H9 (cell line): Measurements from ENCODE around the gene NBEA. TPM values are rescaled to one million over a fixed set of nuclear protein-coding genes. Genes with fewer than 3 reads are reported as not detected.
A peak's percentile ranks its signal among the peaks of the same experiment; 100 is the strongest.

Source experiments
- DNase-seq: peaks from one replicate; pipeline ENCODE4 v3.0.0-alpha.2; 2017
- H2AFZ ChIP-seq: one replicate; pipeline ENCODE4 v1.6.1; 2013; ENCODE audit warnings: mild to moderate bottlenecking, low read length, control low read depth, moderate library complexity
- H2AK5ac ChIP-seq: 2 replicates; pipeline ENCODE4 v1.6.1; 2013; ENCODE audit warnings: low read length, control low read depth, mixed read lengths; ENCODE audit not compliant: insufficient read length
- H2BK120ac ChIP-seq: one replicate; pipeline ENCODE4 v1.6.1; 2013; ENCODE audit warnings: low read depth, mild to moderate bottlenecking, low read length, control low read depth, inconsistent platforms; ENCODE audit not compliant: poor library complexity, severe bottlenecking
- H2BK12ac ChIP-seq: 2 replicates; pipeline ENCODE4 v1.6.1; 2013; ENCODE audit warnings: low read length, control low read depth, mixed read lengths, low read depth; ENCODE audit not compliant: insufficient read length
- H2BK15ac ChIP-seq: 2 replicates; pipeline ENCODE4 v1.6.1; 2013; ENCODE audit warnings: low read depth, low read length, control low read depth
- H2BK20ac ChIP-seq: one replicate; pipeline ENCODE4 v1.6.1; 2013; ENCODE audit warnings: low read depth, mild to moderate bottlenecking, low read length, control low read depth, inconsistent platforms; ENCODE audit not compliant: poor library complexity, severe bottlenecking
- H2BK5ac ChIP-seq: 2 replicates; pipeline ENCODE4 v1.6.1; 2013; ENCODE audit warnings: low read length, control low read depth, mixed read lengths; ENCODE audit not compliant: insufficient read length
- H3K14ac ChIP-seq: 2 replicates; pipeline ENCODE4 v1.6.1; 2013; ENCODE audit warnings: low read length, control low read depth; ENCODE audit not compliant: insufficient read depth
- H3K18ac ChIP-seq: 2 replicates; pipeline ENCODE4 v1.6.1; 2013; ENCODE audit warnings: low read depth, mild to moderate bottlenecking, mixed read lengths, low read length, control low read depth; ENCODE audit not compliant: insufficient read length
- H3K23ac ChIP-seq: 2 replicates; pipeline ENCODE4 v1.6.1; 2013; ENCODE audit warnings: low read length, control low read depth, mixed read lengths, low read depth; ENCODE audit not compliant: insufficient read length
- H3K23me2 ChIP-seq: 2 replicates; pipeline ENCODE4 v1.6.1; 2013; ENCODE audit warnings: low read depth, mild to moderate bottlenecking, mixed read lengths, low read length, control low read depth; ENCODE audit not compliant: insufficient read length, poor library complexity, severe bottlenecking
- H3K27ac ChIP-seq: 2 replicates; pipeline ENCODE4 v1.5.1; 2013; ENCODE audit warnings: low read length, control low read depth, mixed read lengths, low read depth; ENCODE audit not compliant: insufficient read length
- H3K27me3 ChIP-seq: 2 replicates; pipeline ENCODE4 v1.6.1; 2013; ENCODE audit warnings: low read length, control low read depth, inconsistent platforms; ENCODE audit not compliant: insufficient read depth
- H3K4ac ChIP-seq: 2 replicates; pipeline ENCODE4 v1.6.1; 2013; ENCODE audit warnings: low read depth, mild to moderate bottlenecking, control low read depth, inconsistent platforms, low read length, moderate library complexity
- H3K4me1 ChIP-seq: 2 replicates; pipeline ENCODE4 v1.6.1; 2013; ENCODE audit warnings: low read length, control low read depth, inconsistent platforms; ENCODE audit not compliant: insufficient read depth
- H3K4me2 ChIP-seq: 2 replicates; pipeline ENCODE4 v1.6.1; 2013; ENCODE audit warnings: low read length, control low read depth, mixed read lengths; ENCODE audit not compliant: insufficient read length, insufficient read depth
- H3K56ac ChIP-seq: 2 replicates; pipeline ENCODE4 v1.6.1; 2013; ENCODE audit warnings: low read depth, mild to moderate bottlenecking, mixed read lengths, low read length, control low read depth; ENCODE audit not compliant: insufficient read length
- H3K79me1 ChIP-seq: 2 replicates; pipeline ENCODE4 v1.6.1; 2013; ENCODE audit warnings: low read depth, mild to moderate bottlenecking, moderate library complexity, low read length, control low read depth, inconsistent platforms; ENCODE audit not compliant: insufficient read depth, poor library complexity, severe bottlenecking
- H3K79me2 ChIP-seq: 2 replicates; pipeline ENCODE4 v1.6.1; 2013; ENCODE audit warnings: low read length, control low read depth, inconsistent platforms; ENCODE audit not compliant: insufficient read depth
- H3K9ac ChIP-seq: 2 replicates; pipeline ENCODE4 v1.6.1; 2013; ENCODE audit warnings: low read length, control low read depth, mixed read lengths; ENCODE audit not compliant: insufficient read length; ENCODE audit errors: extremely low read depth
- H3K9me3 ChIP-seq: one replicate; pipeline ENCODE4 v1.6.1; 2013; ENCODE audit warnings: low read depth, low read length, inconsistent platforms; ENCODE audit not compliant: control insufficient read depth
- H3T11ph ChIP-seq: one replicate; pipeline ENCODE4 v1.6.1; 2013; ENCODE audit warnings: mild to moderate bottlenecking, low read length, control low read depth, inconsistent platforms
- H4K20me1 ChIP-seq: one replicate; pipeline ENCODE4 v1.6.1; 2013; ENCODE audit not compliant: control insufficient read depth, insufficient read length, insufficient read depth
- H4K5ac ChIP-seq: 2 replicates; pipeline ENCODE4 v1.6.1; 2013; ENCODE audit warnings: low read depth, mild to moderate bottlenecking, mixed read lengths, low read length, control low read depth; ENCODE audit not compliant: insufficient read length
- H4K8ac ChIP-seq: replicated peaks from 2 replicates; pipeline ENCODE4 v1.6.1; 2013; ENCODE audit warnings: low read length, control low read depth, mixed read lengths, low read depth; ENCODE audit not compliant: insufficient read length
- H4K91ac ChIP-seq: 2 replicates; pipeline ENCODE4 v1.6.1; 2013; ENCODE audit warnings: low read depth, mild to moderate bottlenecking, moderate library complexity, mixed read lengths, low read length, control low read depth; ENCODE audit not compliant: insufficient read length
- H3K27ac Mint-ChIP-seq, 3 experiments: 2 replicates in 2 of 3; 3 replicates in 1 of 3; pipeline ENCODE4 v1.8.0; 2020 to 2021; ENCODE audit warnings: mixed read lengths in 3 of 3, mild to moderate bottlenecking in 1 of 3, moderate library complexity in 1 of 3
- H3K27me3 Mint-ChIP-seq: 2 replicates; pipeline ENCODE4 v1.8.0; 2021; ENCODE audit warnings: low read depth, mild to moderate bottlenecking, moderate library complexity, mixed read lengths
- H3K36me3 Mint-ChIP-seq, 3 experiments: 2 replicates in 2 of 3; 3 replicates in 1 of 3; pipeline ENCODE4 v1.8.0; 2020 to 2021; ENCODE audit warnings: low read depth in 3 of 3, mixed read lengths in 3 of 3; ENCODE audit not compliant: insufficient read depth in 1 of 3
- H3K4me1 Mint-ChIP-seq, 2 experiments: 2 replicates each; pipeline ENCODE4 v1.8.0; 2020; ENCODE audit warnings: mixed read lengths in 2 of 2
- H3K4me3 Mint-ChIP-seq, 2 experiments: 2 replicates in 1 of 2; 3 replicates in 1 of 2; pipeline ENCODE4 v1.8.0; 2020 to 2021; ENCODE audit warnings: mild to moderate bottlenecking in 2 of 2, mixed read lengths in 2 of 2, moderate library complexity in 1 of 2
- H3K9me3 Mint-ChIP-seq, 2 experiments: 2 replicates in 1 of 2; 3 replicates in 1 of 2; pipeline ENCODE4 v1.8.0; 2020; ENCODE audit warnings: mild to moderate bottlenecking in 2 of 2, mixed read lengths in 2 of 2, moderate library complexity in 1 of 2
- CTCF ChIP-seq: fragments of 200-600 bp; sonication (generic); conservative IDR thresholded peaks from 3 replicates; pipeline ENCODE4 v1.8.0; 2021; ENCODE audit warnings: antibody characterized with exemption, mild to moderate bottlenecking
- WGBS: extraction: QIAGEN DNeasy Blood & Tissue Kit; methylation state at CpG from one replicate; pipeline ENCODE4 v1.1.7; 2013; ENCODE audit warnings: missing lambda C conversion rate, low lambda C conversion rate, mixed read lengths; ENCODE audit not compliant: insufficient read length; ENCODE audit errors: extremely low coverage; 5-methylcytosine and 5-hydroxymethylcytosine counted together
- total RNA-seq: library from RNA; stranded (reverse); gene quantifications from 2 replicates; pipeline ENCODE4 v1.2.1, GENCODE V29; 2021

Gene NBEA
- total RNA-seq, 1 experiment from 2014 or later = 17.3 TPM

GRCh38 chr13:35014606-35015213, 72.6 kb downstream of the NBEA start:
- no peak overlapping the region; the same call in 1 of the 2 replicates for H3K14ac ChIP-seq
- no peak overlapping the region for H2BK5ac ChIP-seq
- no peaks in the 10 kb centered on the region for H3K27me3 ChIP-seq
- H2BK120ac ChIP-seq = no peak overlapping the region
- H4K5ac ChIP-seq = no peak overlapping the region
- H3K36me3 Mint-ChIP-seq = peaks cover 0 to 5% (median 2%) of the 10 kb centered on the region in 3 experiments; a peak in 3 of 7 replicates
- no peak overlapping the region for H3K23ac ChIP-seq
- peak overlapping the region in 2 of 3 experiments; percentile 60 to 90; a peak in 4 of 7 replicates for H3K27ac Mint-ChIP-seq
- no peak overlapping the region for H3K4me3 Mint-ChIP-seq
- H2BK12ac ChIP-seq = no peak overlapping the region
- H3K18ac ChIP-seq = no peak overlapping the region
- WGBS = no CpG with 5 or more reads among the region's 7 CpGs
- H3K4me2 ChIP-seq = no peak overlapping the region
- no peak overlapping the region for H2AFZ ChIP-seq
- H3K56ac ChIP-seq = no peak overlapping the region
- H3K79me1 ChIP-seq = no peaks in the 10 kb centered on the region
- H4K8ac ChIP-seq = no peak overlapping the region
- no peaks in the 10 kb centered on the region for H3K9me3 ChIP-seq
- H2BK15ac ChIP-seq = no peak overlapping the region
- no peaks in the 10 kb centered on the region for H4K20me1 ChIP-seq
- no peak overlapping the region for H2BK20ac ChIP-seq
- H3K9me3 Mint-ChIP-seq = peaks cover 0 to 5% of the 10 kb centered on the region in 2 experiments; a peak in 1 of 5 replicates
- no peak for TF ChIP-seq CTCF
- peak; percentile 38 for DNase-seq
- H3K4me1 ChIP-seq = no peaks in the 10 kb centered on the region
- H4K91ac ChIP-seq = no peak overlapping the region
- H3K4me1 Mint-ChIP-seq = peaks cover 15 to 27% of the 10 kb centered on the region in 2 experiments
- H2AK5ac ChIP-seq = no peak overlapping the region
- H3K27me3 Mint-ChIP-seq = no peaks in the 10 kb centered on the region
- H3K9ac ChIP-seq = no peak overlapping the region
- H3K23me2 ChIP-seq = no peaks in the 10 kb centered on the region
- H3T11ph ChIP-seq = no peak overlapping the region
- no peaks in the 10 kb centered on the region; the same call in 1 of the 2 replicates for H3K79me2 ChIP-seq
- H3K27ac ChIP-seq = no peak overlapping the region
- H3K4ac ChIP-seq = no peak overlapping the region
